Neural cell (in vitro differentiated cells): ENCODE data around the gene RAI1.

Experiments used
- TF ChIP-seq, protein P1 (sequence below): IDR thresholded peaks from 2 replicates; pipeline ENCODE4 v1.6.1; 2012; ENCODE audit warnings: borderline replicate concordance
- TF ChIP-seq, protein P2 (sequence below): fragments of 450-650 bp; IDR thresholded peaks from 2 replicates; pipeline ENCODE4 v1.5.1; 2014; ENCODE audit warnings: antibody characterized with exemption, mild to moderate bottlenecking, moderate library complexity; ENCODE audit not compliant: poor library complexity, severe bottlenecking

DNA sequence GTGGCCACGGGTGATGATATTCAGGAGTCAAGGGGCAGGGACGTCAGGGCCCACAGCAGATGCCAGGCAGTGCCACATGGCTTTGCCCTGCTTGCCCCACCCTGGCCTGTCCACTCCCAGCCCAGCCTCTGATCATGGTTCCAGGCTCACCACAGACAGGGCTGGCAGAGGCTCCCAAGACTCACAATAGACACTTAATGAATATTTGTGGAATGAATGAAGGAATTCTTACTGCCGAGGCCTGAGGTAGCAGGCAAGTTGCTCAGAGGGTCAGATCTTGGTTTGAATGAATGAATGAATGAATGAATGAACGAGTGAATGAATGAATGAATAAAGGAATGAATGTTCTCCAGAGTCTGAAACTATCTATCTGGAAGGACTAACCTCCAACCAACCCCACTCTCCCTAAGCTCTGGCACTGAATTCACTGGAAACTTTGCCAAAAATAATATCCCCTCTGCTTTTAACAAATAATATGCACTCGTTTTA lies 60.9 kb downstream of the RAI1 start:
- TF ChIP-seq, protein P1, sequence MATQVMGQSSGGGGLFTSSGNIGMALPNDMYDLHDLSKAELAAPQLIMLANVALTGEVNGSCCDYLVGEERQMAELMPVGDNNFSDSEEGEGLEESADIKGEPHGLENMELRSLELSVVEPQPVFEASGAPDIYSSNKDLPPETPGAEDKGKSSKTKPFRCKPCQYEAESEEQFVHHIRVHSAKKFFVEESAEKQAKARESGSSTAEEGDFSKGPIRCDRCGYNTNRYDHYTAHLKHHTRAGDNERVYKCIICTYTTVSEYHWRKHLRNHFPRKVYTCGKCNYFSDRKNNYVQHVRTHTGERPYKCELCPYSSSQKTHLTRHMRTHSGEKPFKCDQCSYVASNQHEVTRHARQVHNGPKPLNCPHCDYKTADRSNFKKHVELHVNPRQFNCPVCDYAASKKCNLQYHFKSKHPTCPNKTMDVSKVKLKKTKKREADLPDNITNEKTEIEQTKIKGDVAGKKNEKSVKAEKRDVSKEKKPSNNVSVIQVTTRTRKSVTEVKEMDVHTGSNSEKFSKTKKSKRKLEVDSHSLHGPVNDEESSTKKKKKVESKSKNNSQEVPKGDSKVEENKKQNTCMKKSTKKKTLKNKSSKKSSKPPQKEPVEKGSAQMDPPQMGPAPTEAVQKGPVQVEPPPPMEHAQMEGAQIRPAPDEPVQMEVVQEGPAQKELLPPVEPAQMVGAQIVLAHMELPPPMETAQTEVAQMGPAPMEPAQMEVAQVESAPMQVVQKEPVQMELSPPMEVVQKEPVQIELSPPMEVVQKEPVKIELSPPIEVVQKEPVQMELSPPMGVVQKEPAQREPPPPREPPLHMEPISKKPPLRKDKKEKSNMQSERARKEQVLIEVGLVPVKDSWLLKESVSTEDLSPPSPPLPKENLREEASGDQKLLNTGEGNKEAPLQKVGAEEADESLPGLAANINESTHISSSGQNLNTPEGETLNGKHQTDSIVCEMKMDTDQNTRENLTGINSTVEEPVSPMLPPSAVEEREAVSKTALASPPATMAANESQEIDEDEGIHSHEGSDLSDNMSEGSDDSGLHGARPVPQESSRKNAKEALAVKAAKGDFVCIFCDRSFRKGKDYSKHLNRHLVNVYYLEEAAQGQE: no peak
- TF ChIP-seq, protein P2, sequence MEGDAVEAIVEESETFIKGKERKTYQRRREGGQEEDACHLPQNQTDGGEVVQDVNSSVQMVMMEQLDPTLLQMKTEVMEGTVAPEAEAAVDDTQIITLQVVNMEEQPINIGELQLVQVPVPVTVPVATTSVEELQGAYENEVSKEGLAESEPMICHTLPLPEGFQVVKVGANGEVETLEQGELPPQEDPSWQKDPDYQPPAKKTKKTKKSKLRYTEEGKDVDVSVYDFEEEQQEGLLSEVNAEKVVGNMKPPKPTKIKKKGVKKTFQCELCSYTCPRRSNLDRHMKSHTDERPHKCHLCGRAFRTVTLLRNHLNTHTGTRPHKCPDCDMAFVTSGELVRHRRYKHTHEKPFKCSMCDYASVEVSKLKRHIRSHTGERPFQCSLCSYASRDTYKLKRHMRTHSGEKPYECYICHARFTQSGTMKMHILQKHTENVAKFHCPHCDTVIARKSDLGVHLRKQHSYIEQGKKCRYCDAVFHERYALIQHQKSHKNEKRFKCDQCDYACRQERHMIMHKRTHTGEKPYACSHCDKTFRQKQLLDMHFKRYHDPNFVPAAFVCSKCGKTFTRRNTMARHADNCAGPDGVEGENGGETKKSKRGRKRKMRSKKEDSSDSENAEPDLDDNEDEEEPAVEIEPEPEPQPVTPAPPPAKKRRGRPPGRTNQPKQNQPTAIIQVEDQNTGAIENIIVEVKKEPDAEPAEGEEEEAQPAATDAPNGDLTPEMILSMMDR: no peak
